Stomach smooth muscle (tissue), 2 donors: ENCODE data around the gene RCOR1.
"Not testable (repeated sequence)": the region's sequence is repeated elsewhere in the genome, so short reads cannot be mapped to it uniquely, and the experiment has no call there.

Experiments
- H3K27ac ChIP-seq: one replicate; pipeline ENCODE4 v1.7.0; 2013; ENCODE audit warnings: mild to moderate bottlenecking, low read length, inconsistent platforms
- H3K27me3 ChIP-seq, 2 donors: one replicate each; pipeline ENCODE4 v1.7.0; 2013; ENCODE audit warnings: low read length in 2 of 2; ENCODE audit not compliant: insufficient read depth in 2 of 2, control insufficient read depth in 1 of 2
- H3K36me3 ChIP-seq, 2 donors: one replicate each; pipeline ENCODE4 v1.7.0; 2013; ENCODE audit warnings: low read length in 2 of 2; ENCODE audit not compliant: control insufficient read depth in 2 of 2, insufficient read depth in 2 of 2
- H3K4me1 ChIP-seq: one replicate; pipeline ENCODE4 v1.7.0; 2013; ENCODE audit warnings: low read length; ENCODE audit not compliant: control insufficient read depth, insufficient read depth
- H3K4me3 ChIP-seq, 2 donors: one replicate each; pipeline ENCODE4 v1.7.0; 2013; ENCODE audit warnings: low read length in 2 of 2
- H3K9ac ChIP-seq, 2 donors: one replicate each; pipeline ENCODE4 v1.7.0; 2013; ENCODE audit warnings: low read length in 2 of 2, mild to moderate bottlenecking in 1 of 2
- H3K9me3 ChIP-seq, 2 donors: one replicate each; pipeline ENCODE4 v1.7.0; 2013; ENCODE audit warnings: low read length in 2 of 2; ENCODE audit not compliant: control insufficient read depth in 2 of 2
- donor health status: healthy.
- donor health status: Pancreatic carcinoma.

RCOR1 gene

GRCh38 chr14:102591944-102592762, at the start of gene RCOR1:
TSS of gene RCOR1 (plus strand) at chr14:102592649. CDS start at chr14:102592887, 238 bp downstream.
- peak within 1 kb of the TSS; percentile 88 for H3K27ac ChIP-seq
- no peaks in the 10 kb centered on the region for H3K27me3 ChIP-seq
- peak within 1 kb of the TSS; percentile 75 to 86 for H3K4me3 ChIP-seq
- H3K9ac ChIP-seq = peak within 1 kb of the TSS; percentile 75 to 78
- H3K9me3 ChIP-seq = no peaks in the 10 kb centered on the region
- H3K36me3 ChIP-seq = no peaks in the 10 kb centered on the region
- peaks cover 14% of the 10 kb centered on the region for H3K4me1 ChIP-seq

DNA sequence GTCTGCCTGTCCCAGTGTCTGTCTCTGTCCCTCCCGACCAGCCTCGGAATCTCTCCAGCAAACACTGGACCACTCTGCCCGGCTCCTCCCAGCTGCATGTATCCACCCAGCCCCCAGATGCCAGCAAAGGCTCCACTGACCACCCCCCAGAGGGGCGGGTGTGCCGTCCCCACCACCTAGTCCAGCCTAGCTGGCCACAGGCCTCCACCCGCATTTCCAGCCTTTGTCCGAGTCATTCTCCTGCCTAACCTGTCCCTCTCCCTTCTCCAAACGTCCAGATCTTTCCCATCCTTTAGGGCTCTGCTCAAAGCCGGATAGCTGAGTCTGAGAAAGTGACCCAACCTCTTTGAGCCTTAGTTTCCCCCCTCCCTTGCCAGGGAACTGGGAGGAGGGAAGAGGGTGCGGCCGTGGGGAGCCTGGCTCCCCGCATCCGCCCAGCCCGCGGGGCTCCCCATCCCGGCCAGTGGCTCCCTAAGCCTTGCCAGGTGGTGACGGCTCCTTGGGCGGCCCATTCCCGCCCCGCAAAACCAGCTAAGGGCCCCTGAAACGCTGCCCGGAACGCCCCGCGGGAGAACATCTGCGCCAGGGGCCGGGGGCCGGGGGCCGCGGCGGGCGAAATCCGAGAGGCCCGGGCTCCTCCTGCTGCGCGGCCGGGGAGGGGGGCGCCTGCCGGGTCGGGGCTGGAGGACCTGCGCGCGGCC, 48.3 kb upstream of the RCOR1 start:
- H3K36me3 ChIP-seq = no peaks in the 10 kb centered on the region
- H3K27me3 ChIP-seq = peaks cover 17 to 25% of the 10 kb centered on the region in 2 donors
- H3K4me3 ChIP-seq = no peak overlapping the region

DNA sequence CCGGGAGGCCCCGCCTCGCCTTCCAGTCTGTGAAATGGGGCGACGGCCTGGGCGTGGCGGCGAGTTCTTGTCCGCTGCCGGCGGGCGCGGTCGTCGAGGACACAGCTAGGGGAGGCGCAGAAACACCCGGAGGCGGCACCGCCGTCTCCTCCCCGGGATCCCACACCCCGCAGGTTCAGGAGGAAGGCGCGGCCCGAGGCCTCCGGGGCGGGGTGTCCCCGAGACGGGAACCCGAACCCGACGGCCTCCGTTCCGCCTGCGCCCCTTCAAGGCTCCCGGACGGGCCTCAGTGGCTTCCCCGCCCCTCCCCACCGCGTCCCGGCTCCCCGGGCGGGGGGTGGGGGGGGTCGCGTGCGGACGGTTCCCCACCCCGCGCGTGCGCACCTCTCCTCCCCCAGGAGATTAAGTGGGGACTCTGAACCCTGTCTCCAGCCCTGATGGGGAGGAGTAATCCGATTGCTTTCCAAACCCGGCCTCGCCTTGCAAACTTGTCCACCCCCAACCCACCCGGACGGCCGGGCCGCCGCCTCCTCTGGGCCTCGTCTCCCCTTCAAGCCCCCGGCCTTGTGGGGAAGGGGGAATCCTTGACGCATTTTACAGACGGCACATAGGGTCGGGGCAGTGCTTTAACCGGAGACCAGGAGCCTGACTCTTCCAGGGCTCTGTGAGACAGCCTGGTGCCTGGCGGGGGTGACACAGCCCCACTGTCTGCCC, 47.5 kb upstream of the RCOR1 start:
- no peak overlapping the region for H3K27ac ChIP-seq
- H3K4me1 ChIP-seq = peaks cover 5% of the 10 kb centered on the region
- H3K9ac ChIP-seq = no peak overlapping the region
- H3K36me3 ChIP-seq = no peaks in the 10 kb centered on the region
- no peak overlapping the region for H3K4me3 ChIP-seq
- no peaks in the 10 kb centered on the region for H3K9me3 ChIP-seq
- peaks cover 17 to 23% of the 10 kb centered on the region in 2 donors for H3K27me3 ChIP-seq

More for the DNA sequence above, 48.3 kb upstream of the RCOR1 start:
- H3K27ac ChIP-seq = no peak overlapping the region
- H3K4me1 ChIP-seq = peaks cover 5% of the 10 kb centered on the region
- H3K9me3 ChIP-seq = no peaks in the 10 kb centered on the region
- H3K9ac ChIP-seq = no peak overlapping the region

- Histone ChIP-seq H3K36me3 (no peaks in the 10 kb centered on the region), H3K27ac (no peak overlapping the region), H3K9me3 (no peaks in the 10 kb centered on the region), H3K27me3 (peaks cover 17 to 23% of the 10 kb centered on the region in 2 donors), H3K9ac (no peak overlapping the region), H3K4me1 (peaks cover 5% of the 10 kb centered on the region), H3K4me3 (no peak overlapping the region)
Observed at GRCh38 chr14:102545461-102546265, 46.8 kb upstream of the RCOR1 start.

DNA sequence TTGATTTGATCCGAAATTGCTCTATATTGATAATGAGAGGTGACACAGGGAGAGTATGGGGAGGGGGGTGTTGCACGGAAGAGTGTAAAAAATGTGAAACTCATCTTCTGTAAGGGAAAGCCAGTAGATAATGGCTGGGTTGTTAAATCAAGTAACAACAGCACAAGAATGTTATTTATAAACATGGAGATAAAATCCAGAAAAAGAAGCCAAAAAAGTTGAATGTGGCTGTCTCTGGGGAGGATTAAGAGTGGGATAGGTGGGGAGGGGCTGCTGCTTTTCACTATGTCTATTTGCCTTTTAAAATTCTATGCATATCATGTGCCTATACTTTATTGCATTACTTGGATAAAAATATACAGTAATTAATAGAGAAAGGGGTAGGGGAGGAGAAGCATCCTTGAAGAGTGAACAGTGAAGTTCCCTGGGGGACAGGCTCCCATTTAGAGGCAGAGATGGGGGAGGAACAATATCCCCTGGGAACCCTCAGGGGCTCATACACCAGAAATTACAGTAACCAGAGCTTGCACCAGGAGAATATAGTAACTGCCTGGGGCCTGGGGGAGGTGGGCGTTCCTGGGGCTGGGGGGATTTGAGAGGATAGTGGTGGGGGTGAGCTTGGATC, 43.7 kb upstream of the RCOR1 start:
- Histone ChIP-seq H3K4me3 (no peak overlapping the region), H3K27me3 (peaks cover 16 to 17% of the 10 kb centered on the region in 2 donors), H3K9me3 (no peaks in the 10 kb centered on the region), H3K27ac (no peak overlapping the region), H3K36me3 (no peaks in the 10 kb centered on the region), H3K4me1 (peaks cover 5% of the 10 kb centered on the region), H3K9ac (no peak overlapping the region)

DNA sequence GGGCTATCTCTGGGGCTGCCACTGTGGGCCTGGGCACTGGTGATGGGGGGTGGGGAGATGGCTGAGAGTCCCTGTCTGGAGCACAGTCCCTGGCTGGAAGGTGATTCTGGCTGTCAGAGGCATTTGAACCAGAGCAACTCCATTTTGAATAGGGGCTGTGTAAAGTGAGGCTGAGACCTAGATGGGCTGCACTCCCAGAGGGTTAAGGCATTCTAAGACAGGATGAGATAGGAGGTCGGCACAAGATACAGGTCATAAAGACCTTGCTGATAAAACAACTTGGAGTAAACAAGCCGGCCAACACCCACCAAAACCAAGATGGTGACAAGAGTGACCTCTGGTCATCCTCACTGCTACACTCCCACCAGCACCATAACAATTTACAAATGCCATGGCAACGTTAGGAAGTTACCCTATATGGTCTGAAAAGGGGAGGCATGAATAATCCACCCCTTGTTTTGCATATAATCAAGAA, 41.5 kb upstream of the RCOR1 start:
- H3K27me3 ChIP-seq, H3K9me3 ChIP-seq, H3K27ac ChIP-seq, H3K4me3 ChIP-seq, H3K9ac ChIP-seq, H3K4me1 ChIP-seq, H3K36me3 ChIP-seq: not testable (repeated sequence)

DNA sequence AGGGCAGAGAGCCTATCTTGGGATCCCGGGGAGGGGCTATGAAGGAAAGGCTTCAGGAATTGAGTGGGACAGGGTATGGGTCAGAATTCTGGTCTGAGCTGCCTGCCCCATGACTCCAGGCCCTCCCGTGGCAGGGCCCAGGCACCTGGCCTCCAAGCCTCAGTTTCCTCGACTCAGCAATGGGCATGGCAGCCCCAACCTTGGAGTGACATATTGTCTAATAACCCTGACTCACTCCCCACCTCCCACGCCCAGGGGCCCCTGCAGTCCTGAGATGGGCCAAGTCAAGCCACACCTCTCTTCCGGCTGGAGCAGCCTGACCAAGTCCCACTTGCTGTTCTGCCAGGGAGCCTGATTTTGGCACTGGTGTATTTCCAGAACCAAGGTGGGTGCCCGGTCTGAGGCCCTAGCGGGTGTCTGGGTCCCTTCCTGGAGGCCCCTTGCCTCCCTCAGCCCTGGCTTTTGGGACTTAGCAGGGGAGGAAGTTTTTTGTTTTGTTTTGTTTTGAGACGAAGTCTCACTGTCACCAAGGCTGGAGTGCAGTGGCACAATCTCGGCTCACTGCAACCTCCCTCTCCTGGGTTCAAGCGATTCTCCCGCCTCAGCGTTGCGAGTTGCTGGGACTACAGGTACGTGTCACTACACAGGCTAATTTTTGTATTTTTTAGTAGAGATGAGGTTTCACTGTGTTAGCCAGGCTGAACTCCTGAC, 40.3 kb upstream of the RCOR1 start:
- Histone ChIP-seq H3K27ac (no peak overlapping the region), H3K27me3 (peaks cover 0 to 2% of the 10 kb centered on the region in 2 donors), H3K4me3 (no peak overlapping the region), H3K9me3 (no peaks in the 10 kb centered on the region), H3K4me1 (peaks cover 6% of the 10 kb centered on the region), H3K9ac (no peak overlapping the region), H3K36me3 (no peaks in the 10 kb centered on the region)

GRCh38 chr14:102554821-102555819, 37.3 kb upstream of the RCOR1 start:
- Histone ChIP-seq H3K4me1 (peaks cover 6% of the 10 kb centered on the region), H3K27ac (no peak overlapping the region), H3K9me3 (no peaks in the 10 kb centered on the region), H3K27me3 (no peaks in the 10 kb centered on the region), H3K9ac (peak overlapping the region; percentile 62 to 80), H3K4me3 (peak overlapping the region; percentile 45 to 77), H3K36me3 (no peaks in the 10 kb centered on the region)
